Activated T-cell treated with anti-CD3 and anti-CD28 coated beads, Interleukin-2, amount 50 U/mL, for 1 hour (primary cell): ENCODE results near the gene ZNF19.
A peak's percentile ranks its signal among the peaks of the same experiment; 100 is the strongest.

ENCODE experiments used
- DNase-seq: peaks from one replicate; pipeline ENCODE4 v3.0.0-alpha.2; 2020

Gene ZNF19

DNA sequence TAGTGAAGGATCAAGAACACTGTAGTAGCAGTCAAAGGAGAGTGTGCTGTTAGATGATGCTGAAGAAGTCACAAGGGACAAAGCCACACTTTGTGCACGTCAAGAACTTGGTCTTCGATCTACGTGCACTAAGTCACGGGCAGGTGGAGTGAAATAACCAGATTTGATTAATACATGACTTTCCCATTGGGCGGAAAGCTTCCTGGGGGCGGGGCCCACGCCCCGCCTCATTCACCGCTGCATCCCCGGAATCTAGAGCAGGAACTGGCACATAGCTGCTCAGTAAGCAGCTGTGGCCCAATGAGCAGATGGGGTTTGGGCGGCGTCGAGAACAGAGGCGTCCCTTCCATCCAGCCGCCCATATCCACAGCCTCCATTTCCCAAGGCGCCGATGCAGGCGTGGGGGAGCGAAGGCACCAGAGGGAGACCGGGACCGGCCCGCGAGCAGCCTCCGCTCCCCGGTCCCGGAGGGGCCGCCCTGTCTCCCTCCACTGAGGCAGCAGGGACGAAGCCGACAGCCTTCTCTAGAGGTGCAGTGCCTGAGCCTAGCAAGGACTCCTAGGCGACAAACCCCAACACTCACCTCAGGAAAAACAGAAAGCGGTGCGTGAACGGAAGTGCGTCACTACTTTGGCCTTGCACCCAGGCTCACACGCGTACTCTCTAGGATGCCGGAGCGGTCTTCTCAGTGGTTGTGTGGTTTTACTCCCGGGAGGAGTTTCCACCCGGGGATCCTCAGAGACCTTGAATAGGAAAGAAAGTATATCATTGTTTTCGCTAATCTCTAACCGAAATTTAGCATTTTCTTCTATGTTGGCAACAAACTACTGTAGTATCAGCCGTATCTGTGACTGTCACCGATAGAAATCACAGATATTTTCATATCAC, 4.9 kb downstream of the ZNF19 start:
- peak; percentile 80 for DNase-seq

- DNase-seq, result no peak
Measured at GRCh38 chr16:71482569-71482968, 6.6 kb downstream of the ZNF19 start.

DNA sequence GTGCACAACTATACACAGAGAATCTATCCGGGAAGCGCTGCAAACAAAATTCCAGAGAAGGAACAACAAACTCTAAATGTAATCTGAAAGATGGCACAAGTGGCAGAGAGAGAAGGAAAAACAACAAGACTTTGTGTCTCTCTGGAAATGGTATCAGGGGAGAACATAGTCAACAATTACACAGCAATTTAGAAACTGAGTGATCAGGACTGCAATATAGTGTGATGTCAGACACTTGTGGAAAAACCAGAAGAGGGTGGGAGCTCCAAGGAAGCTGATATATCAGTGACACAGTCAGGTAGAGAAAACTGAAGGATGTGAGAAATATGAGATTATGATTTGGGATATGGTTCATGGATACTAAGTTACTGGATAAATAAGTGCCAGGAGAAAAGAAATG, 8.2 kb downstream of the ZNF19 start:
- DNase-seq, result no peak

- DNase-seq, result no peak
Measured at GRCh38 chr16:71479420-71479819, 9.7 kb downstream of the ZNF19 start.

GRCh38 chr16:71476457-71477124, 12.5 kb downstream of the ZNF19 start:
- DNase-seq, result no peak

- no peak for DNase-seq
Measured at GRCh38 chr16:71474864-71475263, 14.3 kb downstream of the ZNF19 start.

DNA sequence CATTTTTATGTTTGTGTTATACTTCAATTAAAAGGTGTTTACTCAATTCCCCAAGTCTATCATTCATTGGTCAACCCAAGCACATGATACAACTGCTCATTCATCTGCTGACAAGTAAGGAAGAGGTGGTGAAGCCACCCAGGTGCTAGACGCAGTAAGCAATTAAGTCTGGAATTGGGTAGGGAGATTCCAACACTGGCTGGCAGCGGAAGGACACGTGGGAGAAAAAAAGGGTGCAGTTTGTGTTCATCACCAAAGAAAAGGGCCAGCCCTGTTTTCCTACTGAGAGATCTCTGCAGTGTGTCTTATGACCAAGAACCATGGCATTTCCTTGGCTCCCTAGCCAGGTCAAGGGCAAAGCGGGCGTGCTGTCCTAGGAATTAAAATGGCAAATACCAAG, 15.2 kb downstream of the ZNF19 start:
- DNase-seq, result no peak

DNA sequence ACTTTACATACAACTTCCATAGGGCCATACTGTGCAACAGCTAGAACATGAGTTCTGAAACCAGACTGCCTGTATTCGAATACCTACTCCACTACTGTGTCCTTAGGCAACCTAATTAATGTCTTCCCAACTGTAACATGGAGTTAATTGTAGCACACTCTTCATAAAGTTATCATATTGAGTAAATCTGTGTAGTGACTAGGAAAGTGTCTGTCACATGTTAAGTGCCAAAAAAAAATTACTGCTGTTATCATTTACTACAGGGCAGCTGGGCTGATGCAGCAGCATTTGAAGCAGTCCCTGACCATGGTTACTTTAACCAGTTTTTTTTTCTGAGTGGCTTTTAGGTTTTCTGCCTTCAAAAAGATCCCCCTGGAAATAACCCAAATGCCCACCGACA, 16.2 kb downstream of the ZNF19 start:
- DNase-seq, result no peak

- DNase-seq, result no peak
Measured at GRCh38 chr16:71472051-71472450, 17.1 kb downstream of the ZNF19 start.

DNA sequence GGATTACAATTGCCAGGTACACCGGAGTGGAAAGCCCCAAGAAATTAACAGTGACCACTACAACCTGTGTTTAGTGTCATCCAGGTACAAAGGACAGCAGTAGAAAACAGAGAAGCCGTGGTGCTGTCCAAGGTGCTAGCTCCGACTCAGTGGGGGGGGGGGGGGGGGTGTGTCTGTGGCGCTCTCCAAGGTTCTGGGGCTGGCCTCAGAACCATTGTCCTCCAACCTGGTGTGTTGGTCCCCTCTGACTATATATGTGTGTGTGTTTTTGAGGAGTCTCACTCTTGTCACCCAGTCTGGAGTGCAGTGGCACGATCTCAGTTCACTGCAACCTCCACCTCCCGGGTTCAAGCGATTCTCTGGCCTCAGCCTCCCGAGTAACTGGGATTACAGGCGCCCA, 21.3 kb downstream of the ZNF19 start:
- peak; percentile 57 for DNase-seq

DNA sequence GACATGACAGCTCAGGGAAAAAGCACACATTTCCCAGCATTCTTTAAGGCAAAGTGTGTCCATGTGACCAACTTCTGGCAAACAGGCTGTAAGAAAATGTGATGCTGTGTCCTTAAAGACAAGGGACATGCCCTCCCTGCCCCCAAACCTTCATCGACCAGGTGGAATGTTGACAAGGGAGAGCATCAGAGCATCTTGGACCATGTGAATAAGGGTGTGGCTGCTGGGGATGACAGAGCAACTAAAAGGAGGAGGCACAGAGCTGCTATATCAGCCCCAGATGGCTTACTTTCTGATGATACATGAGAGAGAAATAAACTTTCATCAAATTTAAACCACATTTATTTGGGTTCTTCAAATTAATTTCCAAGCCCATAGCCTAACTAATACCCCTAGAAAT, 24.9 kb downstream of the ZNF19 start:
- DNase-seq, result no peak

DNA sequence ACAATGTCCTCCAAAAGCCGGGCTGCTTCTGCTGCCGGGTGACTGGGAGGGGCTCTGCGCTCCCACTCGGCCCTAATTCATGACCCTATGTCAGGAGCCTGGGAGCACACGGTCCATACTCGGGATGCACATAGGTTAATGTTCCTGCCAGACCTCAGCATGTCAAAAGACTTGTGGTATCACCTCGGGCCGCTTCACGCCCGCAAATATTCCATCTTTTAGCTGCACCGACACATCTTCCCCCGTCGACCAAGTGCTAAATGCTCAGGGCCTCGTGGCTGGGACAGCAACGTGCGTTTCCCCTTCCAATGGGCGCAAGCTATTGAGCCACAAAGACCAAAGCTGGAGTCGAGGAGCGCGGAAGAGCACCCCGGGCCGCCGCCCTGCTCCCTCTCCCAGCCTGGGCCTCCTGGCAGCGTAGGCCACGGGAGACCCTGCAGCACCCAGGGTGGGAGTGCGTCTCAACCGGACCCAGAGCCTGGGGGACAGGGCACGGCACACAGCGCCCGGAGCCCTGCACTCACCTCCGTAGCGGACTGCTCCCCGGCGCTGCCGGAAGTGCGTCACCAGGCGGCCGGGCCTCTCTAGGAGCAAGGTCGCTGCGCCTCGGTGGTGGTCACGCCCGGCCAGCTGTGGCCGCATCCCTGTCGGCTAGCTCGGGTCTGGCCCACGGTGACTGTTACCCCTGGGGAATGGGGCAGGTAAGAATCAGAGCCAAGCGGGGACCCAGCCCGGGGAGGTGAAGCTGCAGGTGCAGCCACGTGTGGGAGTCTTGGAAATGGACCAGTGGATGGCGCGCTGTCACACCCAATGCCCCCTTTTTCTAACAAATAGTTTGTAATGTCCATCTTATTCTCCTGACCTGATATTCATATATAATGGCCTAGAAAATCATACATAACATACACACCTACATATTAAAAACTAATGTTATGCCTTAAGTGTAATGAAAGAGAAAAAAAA, 27.2 kb downstream of the ZNF19 start, which contains the start of gene ZNF23:
ZNF23 (minus strand) TSS at position 562 of the 963 bp plus-strand sequence. CDS start 5,451 bp downstream, outside the sequence.
- DNase-seq, result peak; percentile 83

GRCh38 chr16:71460941-71461340, 28.2 kb downstream of the ZNF19 start:
- no peak for DNase-seq

- no peak for DNase-seq
Measured at GRCh38 chr16:71460236-71460635, 28.9 kb downstream of the ZNF19 start.

DNA sequence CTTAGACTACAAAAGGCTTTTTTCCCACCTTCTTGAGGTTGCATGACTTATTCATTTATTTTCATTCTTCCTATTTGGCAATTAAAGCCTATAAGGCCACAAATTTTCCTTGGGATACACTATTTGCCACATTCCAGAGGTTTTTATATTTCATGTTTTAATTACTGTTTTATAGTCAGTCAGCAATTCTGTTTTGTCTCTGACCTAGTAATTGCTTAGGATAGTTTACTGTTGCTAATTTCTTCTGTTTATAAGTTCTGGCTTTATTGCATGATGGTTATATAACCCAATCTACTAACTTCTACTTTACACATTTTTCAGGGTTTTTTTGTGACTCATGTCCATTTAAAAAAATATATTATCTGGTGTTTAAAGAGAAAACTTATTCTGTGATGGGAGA, 29.6 kb downstream of the ZNF19 start:
- no peak for DNase-seq

- no peak for DNase-seq
Measured at GRCh38 chr16:71456801-71457200, 32.3 kb downstream of the ZNF19 start.

GRCh38 chr16:71453036-71453435, 36.1 kb downstream of the ZNF19 start:
- DNase-seq, result no peak

GRCh38 chr16:71449020-71449419, 40.1 kb downstream of the ZNF19 start:
- DNase-seq, result no peak

DNA sequence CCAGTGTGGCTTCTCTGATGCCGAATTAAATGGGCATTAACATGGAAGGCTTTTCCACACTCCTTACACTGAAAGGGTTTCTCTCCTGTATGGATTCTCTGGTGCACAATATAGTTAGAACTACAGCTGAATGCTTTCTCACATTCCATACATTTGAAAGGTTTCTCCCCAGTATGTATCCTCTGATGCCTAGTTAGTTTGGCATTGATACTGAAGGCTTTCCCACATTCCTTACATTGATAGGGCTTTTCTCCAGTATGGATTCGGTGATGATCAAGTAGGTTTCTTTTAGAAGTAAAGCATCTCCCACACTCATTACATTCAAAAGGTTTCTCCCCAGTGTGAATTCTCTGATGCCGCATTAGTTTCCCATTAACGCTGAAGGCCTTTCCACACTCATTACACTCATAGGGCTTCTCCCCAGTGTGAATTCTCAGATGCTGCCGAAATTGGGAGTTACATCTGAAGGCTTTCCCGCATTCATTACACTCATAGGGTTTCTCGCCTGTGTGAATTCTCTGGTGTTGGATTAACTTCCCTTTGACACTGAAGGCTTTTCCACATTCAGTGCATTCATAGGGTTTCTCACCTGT, 40.8 kb downstream of the ZNF19 start:
- no peak for DNase-seq

DNA sequence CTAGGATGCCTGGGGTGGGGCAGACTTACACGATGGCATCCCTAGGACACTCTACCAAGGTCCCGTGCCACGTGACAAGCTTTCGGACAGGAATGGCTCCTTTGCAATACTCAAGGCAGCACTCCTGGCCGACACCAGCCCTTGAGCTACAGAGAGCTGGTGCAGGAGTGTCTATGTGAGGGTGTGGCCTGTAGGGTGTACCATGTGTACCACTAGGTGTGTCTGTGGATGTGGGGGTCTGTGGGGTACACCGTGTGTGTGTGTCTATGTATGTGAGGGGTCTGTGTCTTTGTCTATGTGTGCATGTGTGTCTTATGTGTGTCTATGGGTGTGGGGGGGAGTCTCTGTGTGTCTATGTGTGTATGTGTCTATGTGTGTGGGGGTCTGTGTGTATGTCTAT, 45.4 kb downstream of the ZNF19 start:
- DNase-seq, result no peak

GRCh38 chr16:71442051-71442440, 47.1 kb downstream of the ZNF19 start, which contains the start of gene TLE7:
Gene TLE7, minus strand, starts transcription at chr16:71442054. Its CDS starts 8,730 bp downstream, at chr16:71433324.
- no peak for DNase-seq

DNA sequence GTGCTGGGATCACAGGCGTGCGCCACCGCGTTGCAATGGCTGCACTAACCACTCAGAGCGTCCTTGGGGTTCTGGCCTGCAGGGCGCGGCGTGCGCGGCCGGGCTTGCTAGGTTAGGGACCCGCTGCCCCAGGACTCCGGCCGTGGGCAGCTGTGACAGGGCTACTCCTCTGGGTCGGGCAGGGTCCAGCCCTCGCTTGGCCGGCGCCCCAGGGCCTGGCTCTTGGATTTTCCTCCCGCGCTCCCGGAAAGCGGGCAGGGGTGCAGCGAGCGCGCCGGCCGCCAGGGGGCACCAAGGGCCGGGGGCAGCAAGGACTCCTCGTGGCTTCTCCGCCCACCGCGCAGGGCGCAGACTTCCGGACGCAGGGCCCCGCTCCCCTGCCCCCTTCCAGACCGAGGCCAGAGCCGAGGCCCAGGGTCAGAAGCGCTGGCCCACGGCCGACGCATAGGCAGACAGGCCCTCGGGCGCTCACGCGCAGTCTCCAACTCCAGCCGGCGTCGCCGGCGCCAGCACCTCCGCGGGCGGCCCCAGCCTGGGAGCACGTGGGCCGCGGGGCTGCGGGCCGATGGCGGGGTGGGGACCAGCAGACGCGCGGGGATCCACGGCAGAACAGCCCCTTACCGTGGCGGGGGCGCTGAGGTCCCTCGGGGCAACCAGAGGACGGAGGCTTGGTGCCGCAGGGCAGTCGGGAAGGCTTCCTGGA, 47.6 kb downstream of the ZNF19 start:
- peak; percentile 48 for DNase-seq
